Measurements from ENCODE around the gene BUD23. TPM values are rescaled to one million over a fixed set of nuclear protein-coding genes. Genes with fewer than 3 reads are reported as not detected.

BUD23 gene
- polyA plus RNA-seq, 4 donors, result 79.9 to 104 (median 88.3) TPM

- DNase-seq (ENCODE audit: low read depth in 4 of 4, low spot score in 3 of 4), result peak; percentile 90 to 96 (median 92)
Observed at GRCh38 chr7:73738612-73739386, 55.4 kb downstream of the BUD23 start, which contains the start of gene ABHD11. ABHD11 (minus strand) TSS chr7:73738802; CDS start chr7:73738770, 32 bp downstream.

GRCh38 chr7:73739387-73739767 is 56.0 kb downstream of the BUD23 start:
- DNase-seq (ENCODE audit: low read depth in 4 of 4, low spot score in 3 of 4), result no peak

GRCh38 chr7:73740212-73740611 is 56.8 kb downstream of the BUD23 start:
- no peak for DNase-seq (ENCODE audit: low read depth in 4 of 4, low spot score in 3 of 4)

GRCh38 chr7:73740771-73741170 is 57.4 kb downstream of the BUD23 start:
- DNase-seq (ENCODE audit: low read depth in 4 of 4, low spot score in 3 of 4), result no peak

- DNase-seq (ENCODE audit: low read depth in 4 of 4, low spot score in 3 of 4), result no peak
Observed at GRCh38 chr7:73741600-73741999, 58.2 kb downstream of the BUD23 start.

GRCh38 chr7:73742338-73742752 is 58.9 kb downstream of the BUD23 start:
- no peak for DNase-seq (ENCODE audit: low read depth in 4 of 4, low spot score in 3 of 4)

- peak; percentile 79 to 91 (median 87) for DNase-seq (ENCODE audit: low read depth in 4 of 4, low spot score in 3 of 4)
Observed at GRCh38 chr7:73742753-73743641, 59.6 kb downstream of the BUD23 start.

GRCh38 chr7:73746378-73746777 is 63.0 kb downstream of the BUD23 start:
- DNase-seq (ENCODE audit: low read depth in 4 of 4, low spot score in 3 of 4), result no peak

Other genes with a start within 250 kb of the BUD23 start
- gene FZD9, start 249.8 kb upstream of the BUD23 start, polyA plus RNA-seq (ENCODE audit: insufficient read length in 4 of 4), result under 1 TPM; 0.29 to 0.64 (median 0.47) TPM
- gene BAZ1B, start 161.3 kb upstream of the BUD23 start, polyA plus RNA-seq (ENCODE audit: insufficient read length in 4 of 4), result 10 to 100 TPM; 69.0 to 78.0 (median 73.6) TPM
- 10 to 100 TPM; 37.3 to 43.0 (median 39.5) TPM for gene BCL7B, start 125.9 kb upstream of the BUD23 start, polyA plus RNA-seq (ENCODE audit: insufficient read length in 4 of 4)
- 10 to 100 TPM; 38.9 to 46.2 (median 41.1) TPM for gene TBL2, start 105.0 kb upstream of the BUD23 start, polyA plus RNA-seq (ENCODE audit: insufficient read length in 4 of 4)
- gene MLXIPL, start 59.1 kb upstream of the BUD23 start, polyA plus RNA-seq (ENCODE audit: insufficient read length in 4 of 4), result 1 to 10 TPM; 2.6 to 5.1 (median 4.3) TPM
- gene VPS37D, start 15.8 kb upstream of the BUD23 start, polyA plus RNA-seq (ENCODE audit: insufficient read length in 4 of 4), result 10 to 100 TPM; 12.1 to 19.4 (median 14.7) TPM
- 10 to 100 TPM; 11.5 to 12.8 (median 11.7) TPM for gene DNAJC30, start 144 bp upstream of the BUD23 start, polyA plus RNA-seq (ENCODE audit: insufficient read length in 4 of 4)
- gene STX1A, start 36.1 kb downstream of the BUD23 start, polyA plus RNA-seq (ENCODE audit: insufficient read length in 4 of 4), result 10 to 100 TPM in 1 of 4 donors, 1 to 10 TPM in 3; 7.3 to 11.2 (median 8.8) TPM
- gene ABHD11, start 55.2 kb downstream of the BUD23 start, polyA plus RNA-seq (ENCODE audit: insufficient read length in 4 of 4), result 10 to 100 TPM; 27.7 to 31.2 (median 29.6) TPM
- gene CLDN3, start 86.7 kb downstream of the BUD23 start, polyA plus RNA-seq (ENCODE audit: insufficient read length in 4 of 4), result 10 to 100 TPM; 32.9 to 69.5 (median 42.5) TPM
- gene CLDN4, start 147.4 kb downstream of the BUD23 start, polyA plus RNA-seq (ENCODE audit: insufficient read length in 4 of 4), result 10 to 100 TPM; 76.7 to 94.6 (median 83.2) TPM
- 10 to 100 TPM in 1 of 4 donors, 1 to 10 TPM in 3; 6.2 to 10.8 (median 7.9) TPM for gene METTL27, start 158.9 kb downstream of the BUD23 start, polyA plus RNA-seq (ENCODE audit: insufficient read length in 4 of 4)
- gene TMEM270, start 177.6 kb downstream of the BUD23 start, polyA plus RNA-seq (ENCODE audit: insufficient read length in 4 of 4), result under 1 TPM in 1 of 4 donors, not detected in 3; 0.08 TPM